ES-I3 (cell line): ENCODE results near the gene DDX6.
"Not testable (repeated sequence)": the region's sequence is repeated elsewhere in the genome, so short reads cannot be mapped to it uniquely, and the experiment has no call there.

Experiments
- H3K36me3 ChIP-seq: 2 replicates; pipeline ENCODE4 v1.6.1; 2013; ENCODE audit warnings: mild to moderate bottlenecking, low read length, control low read depth, moderate library complexity; ENCODE audit not compliant: insufficient read depth
- H3K4me1 ChIP-seq: 2 replicates; pipeline ENCODE4 v1.6.1; 2013; ENCODE audit warnings: mild to moderate bottlenecking, control low read depth, low read length; ENCODE audit not compliant: insufficient read depth
- H3K9ac ChIP-seq: 2 replicates; pipeline ENCODE4 v1.6.1; 2013; ENCODE audit warnings: low read depth, mild to moderate bottlenecking, low read length, moderate library complexity
- H3K9me3 ChIP-seq: 2 replicates; pipeline ENCODE4 v1.6.1; 2013; ENCODE audit warnings: mild to moderate bottlenecking, low read length, moderate library complexity; ENCODE audit not compliant: control insufficient read depth, insufficient read depth

The DDX6 gene

DNA sequence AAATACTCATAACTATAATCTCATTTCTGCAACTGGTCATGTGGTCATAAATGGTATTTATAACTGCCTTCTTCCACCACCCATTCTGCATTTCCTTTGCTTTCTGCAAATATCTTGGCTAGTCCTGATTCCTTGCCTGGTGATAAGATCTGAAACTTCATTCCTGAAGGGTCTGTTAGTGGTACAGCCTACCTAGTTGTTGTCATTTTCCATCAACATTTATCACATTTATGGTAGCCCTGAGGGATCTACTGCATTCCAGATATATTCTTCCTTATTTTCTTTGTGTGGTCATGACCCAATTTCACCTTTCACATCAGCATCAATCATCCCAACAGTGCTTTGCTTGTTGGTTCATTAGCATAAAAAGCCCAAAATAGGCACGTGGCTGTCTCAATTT is 50.1 kb downstream of the DDX6 start:
- Histone ChIP-seq H3K36me3 (no peaks in the 10 kb centered on the region; the same call in 1 of the 2 replicates), H3K9ac (no peak overlapping the region), H3K9me3 (no peaks in the 10 kb centered on the region), H3K4me1 (peaks cover 4% of the 10 kb centered on the region; the same call in 1 of the 2 replicates)

- Histone ChIP-seq H3K4me1 (peaks cover 7% of the 10 kb centered on the region), H3K9ac (no peak overlapping the region)
These were observed 55.8 kb downstream of the DDX6 start for GRCh38 chr11:118735203-118735602.

DNA sequence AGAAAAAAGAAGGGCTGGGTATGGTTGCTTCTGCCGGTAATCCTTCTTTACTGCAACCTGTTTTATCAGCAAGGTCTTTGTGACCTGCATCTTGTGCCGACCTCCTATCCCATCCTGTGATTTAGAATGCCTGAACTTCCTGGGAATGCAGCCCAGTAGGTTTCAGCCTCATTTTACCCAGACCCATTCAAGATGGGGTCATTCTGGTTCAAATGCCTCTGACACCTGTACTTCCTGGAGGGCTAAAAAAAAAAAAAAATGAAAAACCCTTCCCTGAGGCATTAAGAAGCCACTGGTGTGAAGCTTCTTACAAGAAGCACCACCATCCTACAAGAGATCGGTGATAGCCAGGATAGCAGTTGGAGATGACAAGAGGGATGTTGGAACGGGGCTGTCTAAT is 56.9 kb downstream of the DDX6 start:
- Histone ChIP-seq H3K36me3 (peaks cover 8% of the 10 kb centered on the region; the same call in 1 of the 2 replicates), H3K4me1 (peaks cover 7% of the 10 kb centered on the region), H3K9ac (no peak overlapping the region), H3K9me3 (peaks cover 6% of the 10 kb centered on the region; the same call in 1 of the 2 replicates)

More at GRCh38 chr11:118735203-118735602, 55.8 kb downstream of the DDX6 start:
- peaks cover 6% of the 10 kb centered on the region; the same call in 1 of the 2 replicates for H3K9me3 ChIP-seq
- peaks cover 8% of the 10 kb centered on the region; the same call in 1 of the 2 replicates for H3K36me3 ChIP-seq

- H3K9me3 ChIP-seq, H3K36me3 ChIP-seq, H3K9ac ChIP-seq: not testable (repeated sequence)
- peaks cover 14% of the 10 kb centered on the region for H3K4me1 ChIP-seq
These were observed 61.2 kb downstream of the DDX6 start for GRCh38 chr11:118729753-118730152.

DNA sequence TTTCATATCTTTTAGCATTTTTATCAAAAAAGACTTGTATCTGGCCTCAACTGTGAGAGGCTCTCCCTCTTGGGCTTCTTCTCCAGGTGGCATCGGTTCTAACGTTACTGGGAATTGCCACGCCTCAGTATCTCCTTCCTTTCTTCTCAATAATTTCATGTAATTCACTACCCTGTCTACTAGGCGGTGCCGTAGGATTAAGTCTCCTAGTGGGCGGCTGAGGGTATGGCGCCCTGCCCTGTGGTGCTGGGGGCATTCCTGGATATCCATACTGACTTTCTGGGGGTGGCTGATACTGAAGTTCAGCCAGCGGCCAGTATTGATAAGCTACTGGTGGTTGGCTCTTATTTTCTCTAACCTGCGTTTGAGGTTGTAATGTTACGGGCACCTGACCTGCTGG is 62.9 kb downstream of the DDX6 start:
- H3K4me1 ChIP-seq = peaks cover 13% of the 10 kb centered on the region
- peak overlapping the region; percentile 37; the same call in 1 of the 2 replicates for H3K9ac ChIP-seq
- not testable (repeated sequence) for H3K9me3 ChIP-seq, H3K36me3 ChIP-seq

DNA sequence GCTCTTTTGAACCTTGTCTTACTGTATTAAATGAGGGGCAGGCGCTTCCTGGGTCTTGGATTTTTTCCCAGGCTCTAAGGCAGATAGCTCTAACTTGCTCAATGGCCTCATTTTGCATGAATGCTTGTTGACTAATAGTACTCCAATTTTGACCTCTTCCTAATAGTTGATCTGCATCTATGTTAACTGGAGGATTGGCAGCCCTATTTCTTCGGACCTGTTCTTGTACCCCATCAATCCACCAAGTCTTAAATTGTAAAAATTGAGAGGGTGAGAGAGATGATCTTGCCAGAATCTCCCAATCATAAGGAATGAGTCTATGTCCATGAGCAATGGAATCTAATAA is 63.3 kb downstream of the DDX6 start:
- H3K9me3 ChIP-seq, H3K36me3 ChIP-seq: not testable (repeated sequence)
- peaks cover 18% of the 10 kb centered on the region for H3K4me1 ChIP-seq
- peak overlapping the region; percentile 37 for H3K9ac ChIP-seq

GRCh38 chr11:118727001-118727720 is 63.8 kb downstream of the DDX6 start:
- Histone ChIP-seq H3K9ac (peak overlapping the region; percentile 37), H3K4me1 (peaks cover 21% of the 10 kb centered on the region)
- not testable (repeated sequence) for H3K9me3 ChIP-seq, H3K36me3 ChIP-seq

DNA sequence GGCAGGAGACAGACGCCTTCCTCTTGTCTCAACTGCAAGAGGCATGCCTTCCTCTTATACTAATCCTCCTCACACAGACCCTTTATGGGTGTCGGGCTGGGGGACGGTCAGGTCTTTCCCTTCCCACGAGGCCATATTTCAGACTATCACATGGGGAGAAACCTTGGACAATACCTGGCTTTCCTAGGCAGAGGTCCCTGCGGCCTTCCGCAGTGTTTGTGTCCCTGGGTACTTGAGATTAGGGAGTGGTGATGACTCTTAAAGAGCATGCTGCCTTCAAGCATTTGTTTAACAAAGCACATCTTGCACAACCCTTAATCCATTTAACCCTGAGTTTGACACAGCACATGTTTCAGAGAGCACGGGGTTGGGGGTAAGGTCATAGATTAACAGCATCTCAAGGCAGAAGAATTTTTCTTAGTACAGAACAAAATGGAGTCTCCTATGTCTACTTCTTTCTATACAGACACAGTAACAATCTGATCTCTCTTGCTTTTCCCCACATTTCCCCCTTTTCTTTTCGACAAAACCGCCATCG is 69.4 kb downstream of the DDX6 start:
- H3K9me3 ChIP-seq, H3K36me3 ChIP-seq, H3K9ac ChIP-seq: not testable (repeated sequence)
- H3K4me1 ChIP-seq = peaks cover 23% of the 10 kb centered on the region

GRCh38 chr11:118720740-118721139 is 70.2 kb downstream of the DDX6 start:
- H3K9me3 ChIP-seq, H3K36me3 ChIP-seq: not testable (repeated sequence)
- Histone ChIP-seq H3K4me1 (peaks cover 20% of the 10 kb centered on the region), H3K9ac (peak overlapping the region; percentile 65)

DNA sequence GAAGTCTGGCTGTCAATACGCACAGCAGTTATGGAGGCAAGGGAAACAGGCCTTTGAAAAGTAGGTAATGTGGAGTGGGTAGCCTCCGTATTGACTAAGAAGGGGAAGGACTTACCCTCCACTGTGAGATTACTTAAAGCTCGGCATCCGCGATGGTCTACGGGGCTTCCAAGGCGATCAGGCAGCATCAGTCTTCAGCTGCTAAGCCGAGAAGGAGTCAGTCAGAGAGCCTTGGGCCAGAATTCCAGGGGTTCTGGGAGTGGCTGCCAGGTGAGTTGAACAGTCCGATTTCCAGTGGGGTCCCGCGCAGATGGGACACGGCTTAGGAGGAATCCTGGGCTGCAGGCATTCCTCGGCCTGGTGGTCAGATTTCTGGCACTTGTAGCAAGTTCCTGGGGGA is 70.9 kb downstream of the DDX6 start:
- H3K9ac ChIP-seq = peak overlapping the region; percentile 65
- H3K4me1 ChIP-seq = peaks cover 23% of the 10 kb centered on the region
- H3K9me3 ChIP-seq, H3K36me3 ChIP-seq: not testable (repeated sequence)

DNA sequence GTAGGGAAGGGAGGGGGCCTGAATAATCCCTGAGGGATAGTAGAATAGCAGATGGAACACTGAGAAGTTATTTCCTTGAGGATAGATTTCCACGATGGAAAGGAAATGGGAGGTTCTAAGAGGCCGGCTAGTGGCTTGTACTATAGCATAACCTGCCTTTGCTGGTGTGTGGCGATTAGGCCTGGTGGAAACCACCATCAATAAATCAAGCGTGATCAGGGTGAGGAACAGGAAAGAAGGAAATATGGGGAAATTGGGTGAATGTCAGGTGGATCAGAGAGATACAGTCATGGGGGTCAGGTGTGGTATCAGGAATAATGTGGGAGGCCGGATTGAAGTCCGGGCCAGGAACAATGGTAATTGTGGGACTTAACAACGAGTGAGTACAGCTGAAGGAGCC is 72.4 kb downstream of the DDX6 start:
- H3K4me1 ChIP-seq = peaks cover 25% of the 10 kb centered on the region
- H3K9me3 ChIP-seq, H3K36me3 ChIP-seq: not testable (repeated sequence)
- peak overlapping the region; percentile 36 for H3K9ac ChIP-seq

DNA sequence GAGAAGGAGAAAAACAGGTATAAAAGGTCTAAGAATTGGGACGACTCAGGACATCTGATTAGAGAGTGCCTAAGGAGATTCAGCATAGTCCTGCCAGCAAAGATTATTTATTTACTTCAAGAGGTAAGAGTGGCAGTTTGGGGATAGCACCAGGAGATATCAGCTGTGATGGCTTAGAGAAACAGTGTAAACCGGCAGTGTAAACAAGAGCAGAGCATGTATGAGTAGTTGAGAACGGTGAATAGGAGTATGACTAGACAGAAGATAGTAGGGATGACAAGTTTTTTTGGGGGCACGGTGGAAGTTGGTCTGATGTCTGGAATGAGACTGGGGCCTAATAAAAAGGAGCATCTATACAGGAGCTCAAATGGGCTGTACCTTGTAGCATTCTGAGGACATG is 73.2 kb downstream of the DDX6 start:
- H3K9me3 ChIP-seq, H3K36me3 ChIP-seq: not testable (repeated sequence)
- H3K9ac ChIP-seq = peak overlapping the region; percentile 36; the same call in 1 of the 2 replicates
- peaks cover 17% of the 10 kb centered on the region for H3K4me1 ChIP-seq

DNA sequence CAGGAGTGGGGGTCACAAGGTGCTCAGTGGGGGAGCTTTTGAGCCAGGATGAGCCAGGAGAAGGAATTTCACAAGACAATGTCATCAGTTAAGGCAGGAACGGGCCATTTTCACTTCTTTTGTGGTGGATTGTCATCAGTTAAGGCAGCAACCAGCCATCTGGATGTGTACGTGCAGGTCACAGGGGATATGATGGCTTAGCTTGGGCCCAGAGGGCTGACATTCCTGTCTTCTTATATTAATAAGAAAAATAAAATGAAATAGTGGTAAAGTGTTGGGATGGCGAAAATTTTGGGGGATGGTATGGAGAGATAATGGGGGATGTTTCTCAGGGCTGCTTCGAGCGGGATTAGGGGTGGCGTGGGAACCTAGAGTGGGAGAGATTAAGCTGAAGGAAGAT is 73.7 kb downstream of the DDX6 start:
- peaks cover 13% of the 10 kb centered on the region for H3K4me1 ChIP-seq
- H3K36me3 ChIP-seq, H3K9ac ChIP-seq, H3K9me3 ChIP-seq: not testable (repeated sequence)

GRCh38 chr11:118715837-118716260 is 75.1 kb downstream of the DDX6 start:
- Histone ChIP-seq H3K9me3 (no peaks in the 10 kb centered on the region; the same call in 1 of the 2 replicates), H3K9ac (peak overlapping the region; percentile 29; the same call in 1 of the 2 replicates), H3K36me3 (no peaks in the 10 kb centered on the region; the same call in 1 of the 2 replicates), H3K4me1 (peaks cover 11% of the 10 kb centered on the region)

DNA sequence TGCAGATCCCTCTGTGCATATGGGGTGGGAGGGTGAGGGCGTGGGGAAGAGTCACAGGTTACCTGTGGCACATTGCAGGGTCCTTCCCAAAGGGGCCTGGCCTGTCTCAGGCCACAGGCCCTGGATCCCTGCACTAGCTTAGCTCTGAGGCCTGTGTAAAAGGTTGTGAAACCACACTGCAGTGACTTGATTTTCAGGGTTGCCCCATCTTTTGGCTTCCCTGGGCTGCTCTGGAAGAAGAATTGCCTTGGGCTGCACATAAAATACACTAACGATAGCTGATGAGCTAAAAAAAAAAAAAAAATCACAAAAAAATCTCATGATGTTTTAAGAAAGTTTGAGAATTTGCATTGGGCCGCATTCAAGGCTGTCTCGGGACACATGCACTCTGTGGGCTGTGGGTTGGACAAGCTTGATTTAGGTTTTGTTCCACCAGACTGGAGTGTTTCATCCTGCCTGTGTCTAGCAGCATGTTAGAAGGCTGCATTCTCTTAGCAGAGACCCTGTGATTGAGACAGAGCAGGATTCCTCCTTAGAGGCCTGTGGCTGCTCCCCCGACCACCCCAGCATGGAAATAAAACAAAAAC is 75.6 kb downstream of the DDX6 start:
- peaks cover 11% of the 10 kb centered on the region for H3K4me1 ChIP-seq
- no peaks in the 10 kb centered on the region; the same call in 1 of the 2 replicates for H3K9me3 ChIP-seq
- no peaks in the 10 kb centered on the region; the same call in 1 of the 2 replicates for H3K36me3 ChIP-seq
- peak overlapping the region; percentile 29; the same call in 1 of the 2 replicates for H3K9ac ChIP-seq
